Glutamatergic neuron (in vitro differentiated cells): ENCODE data around the gene SEC16A. TPM values are rescaled to one million over a fixed set of nuclear protein-coding genes. Genes with fewer than 3 reads are reported as not detected.

Source experiments
- DNase-seq: peaks from one replicate; pipeline ENCODE4 v3.0.0; 2022
- H3K27ac Mint-ChIP-seq: one replicate; pipeline ENCODE4 v1.8.0; 2020; ENCODE audit warnings: mild to moderate bottlenecking, mixed read lengths, inconsistent platforms; ENCODE audit not compliant: unreplicated experiment
- H3K27me3 Mint-ChIP-seq: one replicate; pipeline ENCODE4 v1.8.0; 2020; ENCODE audit warnings: mild to moderate bottlenecking, moderate library complexity, mixed read lengths, inconsistent platforms; ENCODE audit not compliant: unreplicated experiment
- H3K36me3 Mint-ChIP-seq: one replicate; pipeline ENCODE4 v1.8.0; 2020; ENCODE audit warnings: mild to moderate bottlenecking, mixed read lengths, inconsistent platforms; ENCODE audit not compliant: unreplicated experiment
- H3K4me1 Mint-ChIP-seq: one replicate; pipeline ENCODE4 v1.8.0; 2020; ENCODE audit warnings: mild to moderate bottlenecking, low read depth, mixed read lengths, inconsistent platforms; ENCODE audit not compliant: unreplicated experiment
- H3K4me3 Mint-ChIP-seq: one replicate; pipeline ENCODE4 v1.8.0; 2020; ENCODE audit warnings: mild to moderate bottlenecking, mixed read lengths, inconsistent platforms; ENCODE audit not compliant: unreplicated experiment
- H3K9me3 Mint-ChIP-seq: one replicate; pipeline ENCODE4 v1.8.0; 2020; ENCODE audit warnings: mild to moderate bottlenecking, moderate library complexity, mixed read lengths, inconsistent platforms; ENCODE audit not compliant: unreplicated experiment
- CTCF ChIP-seq: fragments of 200-600 bp; sonication (generic); IDR thresholded peaks from one replicate; pipeline ENCODE4 v1.5.0; 2021; ENCODE audit not compliant: partially characterized antibody, unreplicated experiment
- total RNA-seq: library from RNA; stranded (reverse); fragmentation: NEBNext Ultra II Directional; extraction: Animal tissue kit (Norgen Biotek cat#: 25700); gene quantifications from one replicate; pipeline ENCODE4 v1.2.1, GENCODE V29; 2021; ENCODE audit not compliant: unreplicated experiment

Gene SEC16A
- total RNA-seq, 1 donor from 2014 or later, result 74.3 TPM

- peak; percentile 70 for TF ChIP-seq CTCF
- H3K4me3 Mint-ChIP-seq, result peak within 1 kb of the TSS; percentile 89
- peaks cover 14% of the 10 kb centered on the region for H3K4me1 Mint-ChIP-seq
- H3K27ac Mint-ChIP-seq, result no peak within 1 kb of the TSS
- peaks cover 16% of the 10 kb centered on the region for H3K27me3 Mint-ChIP-seq
- H3K36me3 Mint-ChIP-seq, result no peaks in the 10 kb centered on the region
- H3K9me3 Mint-ChIP-seq, result peaks cover 13% of the 10 kb centered on the region
- peak; percentile 91 for DNase-seq
Measured at GRCh38 chr9:136439481-136440408, 43.1 kb downstream of the SEC16A start, which contains the start of gene INPP5E. TSS of gene INPP5E (minus strand) at chr9:136439845. CDS start at chr9:136439419, 426 bp downstream.

- peaks cover 16% of the 10 kb centered on the region for H3K27me3 Mint-ChIP-seq
Measured at GRCh38 chr9:136438548-136439480, 44.0 kb downstream of the SEC16A start.

GRCh38 chr9:136437839-136438547 is 44.8 kb downstream of the SEC16A start:
- H3K27me3 Mint-ChIP-seq, result peaks cover 15% of the 10 kb centered on the region
- H3K36me3 Mint-ChIP-seq, result no peaks in the 10 kb centered on the region
- peaks cover 10% of the 10 kb centered on the region for H3K9me3 Mint-ChIP-seq
- TF ChIP-seq CTCF, result no peak
- peak overlapping the region; percentile 33 for H3K27ac Mint-ChIP-seq
- DNase-seq, result no peak
- H3K4me3 Mint-ChIP-seq, result peak overlapping the region; percentile 89
- peaks cover 14% of the 10 kb centered on the region for H3K4me1 Mint-ChIP-seq

More at GRCh38 chr9:136438548-136439480, 44.0 kb downstream of the SEC16A start:
- Mint-ChIP-seq H3K4me3 (peak overlapping the region; percentile 89), H3K9me3 (peaks cover 11% of the 10 kb centered on the region), H3K27ac (peak overlapping the region; percentile 33), H3K4me1 (peaks cover 14% of the 10 kb centered on the region), H3K36me3 (no peaks in the 10 kb centered on the region)
- DNase-seq, result peak; percentile 64
- TF ChIP-seq CTCF, result no peak

- peaks cover 14% of the 10 kb centered on the region for H3K27me3 Mint-ChIP-seq
- no peak for DNase-seq
- peaks cover 14% of the 10 kb centered on the region for H3K4me1 Mint-ChIP-seq
Measured at GRCh38 chr9:136437430-136437829, 45.4 kb downstream of the SEC16A start.

More at GRCh38 chr9:136437430-136437829, 45.4 kb downstream of the SEC16A start:
- Mint-ChIP-seq H3K27ac (no peak overlapping the region), H3K4me3 (peak overlapping the region; percentile 89), H3K36me3 (no peaks in the 10 kb centered on the region), H3K9me3 (peaks cover 9% of the 10 kb centered on the region)
- TF ChIP-seq CTCF, result no peak
